ENCODE measurements around the gene STK17B. TPM values are rescaled to one million over a fixed set of nuclear protein-coding genes. Genes with fewer than 3 reads are reported as not detected.

STK17B gene
- polyA plus RNA-seq, 1 experiment = 6.1 TPM

DNA sequence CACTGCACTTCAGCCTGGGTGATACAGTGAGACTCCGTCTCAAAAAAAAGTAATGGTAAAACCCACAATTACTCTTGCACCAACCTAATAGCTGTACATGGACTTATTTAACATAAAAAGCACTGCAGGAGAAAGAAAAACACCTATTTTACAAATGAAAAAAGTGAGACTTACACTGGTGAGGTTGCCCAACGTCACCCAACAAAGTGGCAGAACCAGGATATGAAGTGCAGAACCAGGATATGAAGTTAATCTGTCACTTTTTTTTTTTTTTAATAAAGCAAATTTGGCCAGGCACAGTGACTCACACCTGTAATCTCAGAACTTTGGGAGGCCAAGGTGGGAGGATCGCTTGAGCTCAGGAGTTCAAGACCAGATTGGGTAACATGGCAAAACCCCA is 13.5 kb upstream of the STK17B start:
- Histone ChIP-seq H3K27me3 (ENCODE audit: control insufficient read depth, insufficient read depth, low read length) (no peaks in the 10 kb centered on the region), H3K4me3 (ENCODE audit: low read depth, low read length) (no peak overlapping the region), H3K36me3 (ENCODE audit: control insufficient read depth, insufficient read depth, low read length) (no peaks in the 10 kb centered on the region)
- TF ChIP-seq, protein P1, sequence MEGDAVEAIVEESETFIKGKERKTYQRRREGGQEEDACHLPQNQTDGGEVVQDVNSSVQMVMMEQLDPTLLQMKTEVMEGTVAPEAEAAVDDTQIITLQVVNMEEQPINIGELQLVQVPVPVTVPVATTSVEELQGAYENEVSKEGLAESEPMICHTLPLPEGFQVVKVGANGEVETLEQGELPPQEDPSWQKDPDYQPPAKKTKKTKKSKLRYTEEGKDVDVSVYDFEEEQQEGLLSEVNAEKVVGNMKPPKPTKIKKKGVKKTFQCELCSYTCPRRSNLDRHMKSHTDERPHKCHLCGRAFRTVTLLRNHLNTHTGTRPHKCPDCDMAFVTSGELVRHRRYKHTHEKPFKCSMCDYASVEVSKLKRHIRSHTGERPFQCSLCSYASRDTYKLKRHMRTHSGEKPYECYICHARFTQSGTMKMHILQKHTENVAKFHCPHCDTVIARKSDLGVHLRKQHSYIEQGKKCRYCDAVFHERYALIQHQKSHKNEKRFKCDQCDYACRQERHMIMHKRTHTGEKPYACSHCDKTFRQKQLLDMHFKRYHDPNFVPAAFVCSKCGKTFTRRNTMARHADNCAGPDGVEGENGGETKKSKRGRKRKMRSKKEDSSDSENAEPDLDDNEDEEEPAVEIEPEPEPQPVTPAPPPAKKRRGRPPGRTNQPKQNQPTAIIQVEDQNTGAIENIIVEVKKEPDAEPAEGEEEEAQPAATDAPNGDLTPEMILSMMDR (IDR thresholded peaks at IDR 0.05; ENCODE audit: insufficient read depth, low read depth, low read length) = no peak
- ChIA-PET CTCF (interaction anchor here (0.6 kb wide), 1 partner anchor 69 kb away, joined by 5 read pairs; no protein-coding TSS in a partner anchor), POLR2A (no interaction called here)
- no peak for DNase-seq (ENCODE audit: low read depth)

DNA sequence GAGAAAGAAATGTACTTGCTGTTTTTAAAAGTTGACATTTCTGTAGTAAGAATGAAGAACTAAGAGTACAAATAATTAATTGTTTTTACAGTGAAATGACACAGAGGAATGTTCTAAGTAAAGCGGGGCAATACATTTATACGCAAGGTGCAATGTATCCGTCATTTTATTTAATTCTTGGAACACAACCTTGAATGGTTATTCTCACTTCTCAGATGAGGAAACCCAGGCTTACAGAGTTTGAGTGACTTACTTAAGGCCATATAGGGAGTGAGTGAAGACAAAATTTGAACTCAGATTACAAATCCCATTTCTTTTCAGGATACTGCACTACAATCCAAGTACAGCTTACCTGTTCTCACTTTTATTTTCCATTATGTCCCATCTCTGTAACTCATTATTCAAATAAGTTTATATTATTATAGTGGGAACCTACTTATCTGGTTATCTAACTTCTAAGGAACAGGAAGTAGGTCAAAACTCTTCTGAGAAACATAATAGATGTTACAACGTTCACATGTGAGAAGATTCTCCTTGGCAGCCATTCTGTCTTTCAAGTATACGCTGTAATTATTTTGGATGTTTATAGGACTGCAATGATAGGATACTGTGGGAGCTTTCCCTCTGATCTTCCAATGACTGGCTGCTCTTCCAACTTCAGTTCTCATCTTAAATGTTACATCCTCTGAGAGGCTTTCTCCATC is 12.3 kb upstream of the STK17B start:
- TF ChIP-seq, protein P1 (IDR thresholded peaks at IDR 0.05; ENCODE audit: insufficient read depth, low read depth, low read length) = no peak
- Histone ChIP-seq H3K36me3 (ENCODE audit: control insufficient read depth, insufficient read depth, low read length) (no peaks in the 10 kb centered on the region), H3K4me3 (ENCODE audit: low read depth, low read length) (no peak overlapping the region), H3K27me3 (ENCODE audit: control insufficient read depth, insufficient read depth, low read length) (no peaks in the 10 kb centered on the region)
- DNase-seq (ENCODE audit: low read depth) = no peak
- POLR2A ChIA-PET = no interaction called here
- CTCF ChIA-PET = interaction anchor here (1.3 kb wide), 1 partner anchor 9 kb away, joined by 3 read pairs; no protein-coding TSS in a partner anchor

DNA sequence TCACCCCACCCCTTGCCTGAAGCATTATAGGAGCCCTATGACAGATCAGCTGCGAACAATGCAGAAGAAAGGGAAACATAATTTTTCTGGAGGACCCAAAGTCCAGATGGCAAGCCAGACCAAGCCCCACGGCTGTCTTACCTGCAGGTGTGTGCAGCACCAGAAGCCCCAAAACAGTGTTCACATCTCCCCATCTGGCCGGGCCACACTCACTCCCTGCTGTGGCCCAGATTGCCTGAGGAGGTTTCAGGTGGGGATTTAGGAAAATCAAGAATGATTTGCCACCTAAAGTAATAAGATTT is 11.7 kb upstream of the STK17B start:
- no peak for DNase-seq (ENCODE audit: low read depth)
- Histone ChIP-seq H3K4me3 (ENCODE audit: low read depth, low read length) (no peak overlapping the region), H3K36me3 (ENCODE audit: control insufficient read depth, insufficient read depth, low read length) (no peaks in the 10 kb centered on the region), H3K27me3 (ENCODE audit: control insufficient read depth, insufficient read depth, low read length) (no peaks in the 10 kb centered on the region)
- ChIA-PET CTCF (interaction anchor here (1.3 kb wide), 1 partner anchor 9 kb away, joined by 3 read pairs; no protein-coding TSS in a partner anchor), POLR2A (no interaction called here)
- TF ChIP-seq, protein P1 (IDR thresholded peaks at IDR 0.05; ENCODE audit: insufficient read depth, low read depth, low read length) = no peak

DNA sequence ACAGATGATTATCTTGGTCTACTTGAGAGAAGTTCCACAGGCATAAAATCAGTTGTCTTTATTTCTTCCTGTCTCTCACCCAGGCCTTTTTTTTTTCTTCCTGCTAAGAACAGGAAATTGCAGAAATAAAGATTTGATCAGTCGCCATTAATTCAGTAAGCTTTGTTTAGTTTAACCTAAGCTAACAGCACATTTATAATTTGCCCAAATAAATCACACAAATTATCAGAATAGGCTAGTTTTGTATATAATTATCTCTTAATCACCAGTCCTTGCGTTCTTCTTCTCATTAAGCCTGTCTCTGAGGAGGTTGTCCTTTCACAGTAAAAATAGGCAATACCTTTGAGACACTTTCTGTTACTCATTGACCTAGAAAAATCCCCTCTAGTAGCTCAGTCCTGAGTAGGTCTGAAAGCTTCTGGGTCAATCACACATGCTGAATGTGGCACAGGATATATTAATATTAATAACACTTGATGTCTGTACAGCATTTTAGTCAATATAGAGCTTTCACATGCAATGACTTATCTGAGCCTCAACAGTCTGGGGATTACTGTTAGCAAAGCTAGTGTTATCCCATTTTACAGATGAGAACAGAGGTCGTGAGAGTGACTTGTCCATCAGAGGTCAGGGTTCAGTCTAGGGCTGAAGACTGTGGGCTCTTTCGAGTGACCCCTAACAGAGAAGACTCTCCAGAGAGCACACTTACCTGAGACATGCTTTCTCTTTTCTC is 11.2 kb upstream of the STK17B start:
- ChIA-PET POLR2A (no interaction called here), CTCF (interaction anchor here (1.3 kb wide), 1 partner anchor 8 kb away, joined by 3 read pairs; no protein-coding TSS in a partner anchor)
- no peak for DNase-seq (ENCODE audit: low read depth)
- Histone ChIP-seq H3K27me3 (ENCODE audit: control insufficient read depth, insufficient read depth, low read length) (no peaks in the 10 kb centered on the region), H3K4me3 (ENCODE audit: low read depth, low read length) (no peak overlapping the region), H3K36me3 (ENCODE audit: control insufficient read depth, insufficient read depth, low read length) (no peaks in the 10 kb centered on the region)
- TF ChIP-seq, protein P1 (IDR thresholded peaks at IDR 0.05; ENCODE audit: insufficient read depth, low read depth, low read length) = no peak

DNA sequence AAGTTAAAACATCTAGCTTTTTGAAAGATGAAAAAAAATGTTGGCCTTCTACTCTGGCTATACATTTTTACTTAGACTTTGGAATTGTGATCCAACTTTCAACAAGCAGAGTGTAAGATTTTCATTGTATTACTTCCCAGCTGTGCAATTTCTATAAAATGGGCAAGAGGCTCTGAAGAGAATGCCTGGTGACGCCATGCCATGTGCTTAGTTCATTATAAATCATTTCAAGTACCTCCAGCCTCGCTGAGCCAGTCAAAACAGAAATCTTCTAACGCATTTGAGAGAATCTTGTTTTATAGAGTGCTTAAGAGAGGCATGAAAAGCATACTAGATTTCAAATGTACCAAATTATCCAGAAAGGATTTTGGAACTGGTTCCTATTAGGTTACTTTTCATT is 10.1 kb upstream of the STK17B start:
- CTCF ChIA-PET = interaction anchor here (1.1 kb wide), 1 partner anchor 104 kb away, joined by 3 read pairs; no protein-coding TSS in a partner anchor
- H3K36me3 ChIP-seq (ENCODE audit: control insufficient read depth, insufficient read depth, low read length) = no peaks in the 10 kb centered on the region
- TF ChIP-seq, protein P1 (IDR thresholded peaks at IDR 0.05; ENCODE audit: insufficient read depth, low read depth, low read length) = no peak
- no peak for DNase-seq (ENCODE audit: low read depth)
- H3K4me3 ChIP-seq (ENCODE audit: low read depth, low read length) = no peak overlapping the region
- POLR2A ChIA-PET = no interaction called here
- no peaks in the 10 kb centered on the region for H3K27me3 ChIP-seq (ENCODE audit: control insufficient read depth, insufficient read depth, low read length)
